HepG2 (cell line): ENCODE measurements around the gene PXYLP1. TPM values are rescaled to one million over a fixed set of nuclear protein-coding genes. Genes with fewer than 3 reads are reported as not detected.

ENCODE experiments used
- JUN ChIP-seq: sonication (generic); formaldehyde crosslinking; IDR thresholded peaks from 2 replicates; pipeline ENCODE4 v1.4.0; 2020; ENCODE audit warnings: mild to moderate bottlenecking, missing genetic modification reagents
- KIAA2018 ChIP-seq: sonication (generic); formaldehyde crosslinking; IDR thresholded peaks from 2 replicates; pipeline ENCODE4 v1.5.0; 2020; ENCODE audit warnings: mild to moderate bottlenecking, missing genetic modification reagents, borderline replicate concordance
- LBX2 ChIP-seq: sonication (generic); formaldehyde crosslinking; IDR thresholded peaks from 2 replicates; pipeline ENCODE4 v1.5.0; 2020; ENCODE audit warnings: missing genetic modification reagents, mild to moderate bottlenecking, borderline replicate concordance
- SCMH1 ChIP-seq: sonication (generic); formaldehyde crosslinking; IDR thresholded peaks from 2 replicates; pipeline ENCODE4 v1.9.0; 2021; ENCODE audit warnings: missing genetic modification reagents, mild to moderate bottlenecking, borderline replicate concordance
- SPEN ChIP-seq: sonication (generic); formaldehyde crosslinking; IDR thresholded peaks from 2 replicates; pipeline ENCODE4 v1.5.1; 2020; ENCODE audit warnings: low read depth, mild to moderate bottlenecking, missing genetic modification reagents
- SRSF1 ChIP-seq: fragments of 200-400 bp; formaldehyde crosslinking; optimal IDR thresholded peaks from 2 replicates; pipeline ENCODE3; 2017; ENCODE audit warnings: mild to moderate bottlenecking, low read depth, low read length, moderate library complexity
- SYNCRIP ChIP-seq: fragments of 200-400 bp; formaldehyde crosslinking; IDR thresholded peaks from 2 replicates; pipeline ENCODE4 v1.6.1; 2018; ENCODE audit warnings: mild to moderate bottlenecking, low read depth, low read length; ENCODE audit not compliant: insufficient read depth
- ZNF589 ChIP-seq: sonication (generic); formaldehyde crosslinking; conservative IDR thresholded peaks from 2 replicates; pipeline ENCODE4 v1.8.0; 2022; ENCODE audit warnings: mild to moderate bottlenecking, moderate library complexity, missing genetic modification reagents
- polyA plus RNA-seq, 8 experiments: library from polyadenylated mRNA; depleted of rRNA in 3 of 8; stranded (reverse) in 7 of 8; unstranded in 1 of 8; fragments of >200 nt; fragmentation: Illumina TruSeq in 4 of 8; extraction: Trizol in 4 of 8; gene quantifications; 2 replicates each; pipeline versions ENCODE4 v1.2.1 to v1.2.3, GENCODE V29; 2011 to 2016; ENCODE audit warnings: low read depth in 4 of 8, missing spikeins in 1 of 8, mixed read lengths in 1 of 8; ENCODE audit not compliant: insufficient read depth in 1 of 8
- total RNA-seq, 5 experiments: library from RNA; depleted of rRNA; stranded (reverse); fragments of >200 nt; fragmentation: Illumina TruSeq; extraction: Trizol; gene quantifications; 2 replicates each; pipeline ENCODE4 v1.2.3, GENCODE V29; 2016; ENCODE audit warnings: low read depth in 1 of 5

PXYLP1 gene
- total and polyA plus RNA-seq, 2 of the 13 experiments (the other 11 are each of a cell fraction or from before 2014, with no cell fraction given), result 4.9 to 8.1 TPM

GRCh38 chr3:141326123-141326522, 94.5 kb downstream of the PXYLP1 start (continued):
- TF ChIP-seq SRSF1 (no peak), SYNCRIP (no peak), LBX2 (CRISPR knock-in tag) (no peak), KIAA2018 (no peak), SPEN (CRISPR knock-in tag) (no peak), JUN (CRISPR knock-in tag) (no peak), SCMH1 (CRISPR knock-in tag) (no peak), ZNF589 (CRISPR knock-in tag) (no peak)
